GM23338 (cell line): ENCODE results near the gene LGR5. TPM values are rescaled to one million over a fixed set of nuclear protein-coding genes. Genes with fewer than 3 reads are reported as not detected.

ENCODE experiments used
- ATAC-seq: fragments of 200-7000 bp; cut with Tn5 transposase; 3 replicates; pipeline ENCODE4 v1.9.1; 2020
- DNase-seq: peaks from one replicate; pipeline ENCODE4 v3.0.0-alpha.2; 2015; ENCODE audit warnings: low spot score
- H2AFZ ChIP-seq: fragments of 200-600 bp; sonication (generic); 2 replicates; pipeline ENCODE4 v1.8.0; 2016; ENCODE audit warnings: antibody characterized with exemption, mild to moderate bottlenecking, moderate library complexity
- H3F3A ChIP-seq: fragments of 200-600 bp; sonication (generic); replicated peaks from 2 replicates; pipeline ENCODE4 v1.8.0; 2017; ENCODE audit warnings: antibody characterized with exemption, mixed run types, low read depth
- H3K27ac ChIP-seq: fragments of 200-600 bp; sonication (generic); 2 replicates; pipeline ENCODE4 v1.6.1; 2016; ENCODE audit warnings: low read depth
- H3K27me3 ChIP-seq: fragments of 200-600 bp; sonication (generic); 2 replicates; pipeline ENCODE4 v1.8.0; 2016; ENCODE audit warnings: mild to moderate bottlenecking, mixed run types, moderate library complexity; ENCODE audit not compliant: insufficient read depth
- H3K36me3 ChIP-seq: fragments of 200-600 bp; sonication (generic); 2 replicates; pipeline ENCODE4 v1.8.0; 2016; ENCODE audit warnings: mild to moderate bottlenecking; ENCODE audit not compliant: insufficient read depth
- H3K4me1 ChIP-seq: fragments of 200-600 bp; sonication (generic); 2 replicates; pipeline ENCODE4 v1.8.0; 2016; ENCODE audit warnings: mild to moderate bottlenecking, moderate library complexity; ENCODE audit not compliant: insufficient read depth
- H3K4me2 ChIP-seq: fragments of 200-600 bp; sonication (generic); 2 replicates; pipeline ENCODE4 v1.7.1; 2017; ENCODE audit warnings: mixed run types
- H3K4me3 ChIP-seq: fragments of 200-600 bp; sonication (generic); 2 replicates; pipeline ENCODE4 v1.6.1; 2016; ENCODE audit warnings: mixed run types
- H3K79me2 ChIP-seq: fragments of 200-600 bp; sonication (generic); replicated peaks from 2 replicates; pipeline ENCODE4 v1.8.0; 2017; ENCODE audit warnings: mild to moderate bottlenecking; ENCODE audit not compliant: insufficient read depth
- H3K9me2 ChIP-seq: fragments of 200-600 bp; sonication (generic); 2 replicates; pipeline ENCODE4 v1.8.0; 2017; ENCODE audit not compliant: insufficient read depth
- H4K20me1 ChIP-seq: fragments of 200-600 bp; sonication (generic); replicated peaks from 2 replicates; pipeline ENCODE4 v1.8.0; 2017; ENCODE audit warnings: mild to moderate bottlenecking; ENCODE audit not compliant: insufficient read depth
- H3K27ac Mint-ChIP-seq: 2 replicates; pipeline ENCODE4 v1.8.0; 2020; ENCODE audit warnings: inconsistent platforms, mild to moderate bottlenecking, moderate library complexity, mixed read lengths
- H3K27me3 Mint-ChIP-seq: 3 replicates; pipeline ENCODE4 v1.8.0; 2022; ENCODE audit warnings: low read depth, mild to moderate bottlenecking, moderate library complexity, mixed read lengths, inconsistent platforms; ENCODE audit not compliant: insufficient read depth, poor library complexity
- H3K36me3 Mint-ChIP-seq: 3 replicates; pipeline ENCODE4 v1.8.0; 2021; ENCODE audit warnings: low read depth, mild to moderate bottlenecking, inconsistent platforms, moderate library complexity, mixed read lengths
- H3K4me1 Mint-ChIP-seq: 3 replicates; pipeline ENCODE4 v1.8.0; 2020; ENCODE audit warnings: mild to moderate bottlenecking, inconsistent platforms, mixed read lengths
- H3K4me3 Mint-ChIP-seq: 3 replicates; pipeline ENCODE4 v1.8.0; 2021; ENCODE audit warnings: moderate library complexity, mild to moderate bottlenecking, inconsistent platforms, mixed read lengths
- H3K9me3 Mint-ChIP-seq: 3 replicates; pipeline ENCODE4 v1.8.0; 2020; ENCODE audit warnings: moderate library complexity, mild to moderate bottlenecking, inconsistent platforms, mixed read lengths
- EZH2 ChIP-seq: fragments of 200-600 bp; sonication (generic); IDR thresholded peaks from one replicate; pipeline ENCODE4 v1.8.0; 2017; ENCODE audit warnings: antibody characterized with exemption, mild to moderate bottlenecking, low read depth; ENCODE audit not compliant: unreplicated experiment
- EZH2phosphoT487 ChIP-seq: fragments of 200-600 bp; sonication (generic); IDR thresholded peaks from one replicate; pipeline ENCODE4 v1.8.1; 2018; ENCODE audit warnings: antibody characterized with exemption; ENCODE audit not compliant: unreplicated experiment
- NANOG ChIP-seq: IDR thresholded peaks from 2 replicates; pipeline ENCODE4 v1.6.1; 2016; ENCODE audit warnings: antibody characterized with exemption, borderline replicate concordance
- POLR2AphosphoS5 ChIP-seq: IDR thresholded peaks from 2 replicates; pipeline ENCODE4 v1.6.1; 2016; ENCODE audit warnings: antibody characterized with exemption, low read depth
- REST ChIP-seq: IDR thresholded peaks from one replicate; pipeline ENCODE4 v1.6.1; 2018; ENCODE audit warnings: antibody characterized with exemption; ENCODE audit not compliant: unreplicated experiment
- STAT1 ChIP-seq: IDR thresholded peaks from one replicate; pipeline ENCODE4 v1.6.1; 2016; ENCODE audit warnings: antibody characterized with exemption; ENCODE audit not compliant: unreplicated experiment
- ZNF114 ChIP-seq: fragments of 250-450 bp; sonication (Bioruptor Pico); IDR thresholded peaks from 2 replicates; pipeline ENCODE4 v1.5.0; 2020; ENCODE audit warnings: mild to moderate bottlenecking, moderate library complexity
- ZNF331 ChIP-seq: fragments of 250-450 bp; sonication (Bioruptor Pico); IDR thresholded peaks from 2 replicates; pipeline ENCODE4 v1.5.0; 2020; ENCODE audit warnings: low read depth, mild to moderate bottlenecking, moderate library complexity
- polyA plus RNA-seq: library from polyadenylated mRNA; unstranded; fragments of >200 nt; fragmentation: Nextera tagmentation; extraction: Ambion mirVana; gene quantifications from 2 replicates; pipeline ENCODE4 v1.2.1, GENCODE V29; 2016
- total RNA-seq: library from RNA; depleted of rRNA; stranded (reverse); fragments of >200 nt; shearing (Covaris generic); gene quantifications from 2 replicates; pipeline ENCODE4 v1.2.3, GENCODE V29; 2014
- TF ChIP-seq, protein P1 (sequence below), 2 experiments: fragments of 200-600 bp in 1 of 2; sonication (generic) in 1 of 2; conservative IDR thresholded peaks; 2 replicates each; pipeline versions ENCODE4 v1.5.1 to v1.6.1; 2016 to 2017; ENCODE audit warnings: antibody characterized with exemption in 2 of 2, low read depth in 2 of 2, mild to moderate bottlenecking in 2 of 2, moderate library complexity in 1 of 2

The LGR5 gene
- total and polyA plus RNA-seq, 2 experiments from 2014 or later: 0.17 to 0.26 TPM

- no peaks in the 10 kb centered on the region for H3K4me1 ChIP-seq
- no peaks in the 10 kb centered on the region for H3K27me3 ChIP-seq
- H3K4me1 Mint-ChIP-seq: peaks cover 5% of the 10 kb centered on the region; the same call in 2 of the 3 replicates
- ATAC-seq: no peak
- no peak overlapping the region for H3K4me3 ChIP-seq
- no peaks in the 10 kb centered on the region for H3K36me3 ChIP-seq
- no peak overlapping the region for H3K27ac ChIP-seq
- no peak for DNase-seq
- no peak overlapping the region for H3K4me3 Mint-ChIP-seq
- H3K27me3 Mint-ChIP-seq: no peaks in the 10 kb centered on the region
- H4K20me1 ChIP-seq: no peaks in the 10 kb centered on the region
- no peak overlapping the region for H2AFZ ChIP-seq
- H3K27ac Mint-ChIP-seq: no peak overlapping the region
- no peaks in the 10 kb centered on the region for H3K9me2 ChIP-seq
- no peaks in the 10 kb centered on the region for H3F3A ChIP-seq
- H3K79me2 ChIP-seq: no peaks in the 10 kb centered on the region
- no peak overlapping the region for H3K4me2 ChIP-seq
- H3K36me3 Mint-ChIP-seq: no peaks in the 10 kb centered on the region
- TF ChIP-seq, protein P1, sequence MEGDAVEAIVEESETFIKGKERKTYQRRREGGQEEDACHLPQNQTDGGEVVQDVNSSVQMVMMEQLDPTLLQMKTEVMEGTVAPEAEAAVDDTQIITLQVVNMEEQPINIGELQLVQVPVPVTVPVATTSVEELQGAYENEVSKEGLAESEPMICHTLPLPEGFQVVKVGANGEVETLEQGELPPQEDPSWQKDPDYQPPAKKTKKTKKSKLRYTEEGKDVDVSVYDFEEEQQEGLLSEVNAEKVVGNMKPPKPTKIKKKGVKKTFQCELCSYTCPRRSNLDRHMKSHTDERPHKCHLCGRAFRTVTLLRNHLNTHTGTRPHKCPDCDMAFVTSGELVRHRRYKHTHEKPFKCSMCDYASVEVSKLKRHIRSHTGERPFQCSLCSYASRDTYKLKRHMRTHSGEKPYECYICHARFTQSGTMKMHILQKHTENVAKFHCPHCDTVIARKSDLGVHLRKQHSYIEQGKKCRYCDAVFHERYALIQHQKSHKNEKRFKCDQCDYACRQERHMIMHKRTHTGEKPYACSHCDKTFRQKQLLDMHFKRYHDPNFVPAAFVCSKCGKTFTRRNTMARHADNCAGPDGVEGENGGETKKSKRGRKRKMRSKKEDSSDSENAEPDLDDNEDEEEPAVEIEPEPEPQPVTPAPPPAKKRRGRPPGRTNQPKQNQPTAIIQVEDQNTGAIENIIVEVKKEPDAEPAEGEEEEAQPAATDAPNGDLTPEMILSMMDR (conservative IDR thresholded peaks at IDR 0.05; ENCODE audit: low read depth in 2 of 2): no peak
- no peak for TF ChIP-seq ZNF114 (CRISPR knock-in tag)
- TF ChIP-seq POLR2AphosphoS5: no peak
- no peak for TF ChIP-seq EZH2phosphoT487
- TF ChIP-seq ZNF331 (CRISPR knock-in tag): no peak
- no peak for TF ChIP-seq REST
- no peak for TF ChIP-seq EZH2
- no peak for TF ChIP-seq NANOG
- TF ChIP-seq STAT1: no peak
- no peaks in the 10 kb centered on the region for H3K9me3 Mint-ChIP-seq
Observed at GRCh38 chr12:71461787-71462328, 22.3 kb downstream of the LGR5 start.

- TF ChIP-seq, protein P1 (conservative IDR thresholded peaks at IDR 0.05; ENCODE audit: low read depth in 2 of 2): no peak
- Histone ChIP-seq H3F3A (no peaks in the 10 kb centered on the region), H3K79me2 (no peaks in the 10 kb centered on the region), H3K4me3 (no peak overlapping the region), H3K27ac (no peak overlapping the region), H3K36me3 (no peaks in the 10 kb centered on the region), H3K27me3 (no peaks in the 10 kb centered on the region), H3K9me2 (no peaks in the 10 kb centered on the region), H3K4me2 (no peak overlapping the region), H2AFZ (no peak overlapping the region), H4K20me1 (no peaks in the 10 kb centered on the region), H3K4me1 (no peaks in the 10 kb centered on the region)
- ATAC-seq (no peak), DNase-seq (no peak)
- no peaks in the 10 kb centered on the region for H3K27me3 Mint-ChIP-seq
- H3K4me1 Mint-ChIP-seq: peaks cover 7% of the 10 kb centered on the region; the same call in 2 of the 3 replicates
- H3K4me3 Mint-ChIP-seq: no peak overlapping the region
- H3K27ac Mint-ChIP-seq: no peak overlapping the region
- no peaks in the 10 kb centered on the region for H3K36me3 Mint-ChIP-seq
- no peaks in the 10 kb centered on the region; the same call in 2 of the 3 replicates for H3K9me3 Mint-ChIP-seq
Observed at GRCh38 chr12:71465796-71466195, 26.2 kb downstream of the LGR5 start.
